Measurements from ENCODE around the gene PAPPA2. TPM values are rescaled to one million over a fixed set of nuclear protein-coding genes. Genes with fewer than 3 reads are reported as not detected.

PAPPA2 gene
- polyA plus RNA-seq, 1 experiment = 0.97 TPM

DNA sequence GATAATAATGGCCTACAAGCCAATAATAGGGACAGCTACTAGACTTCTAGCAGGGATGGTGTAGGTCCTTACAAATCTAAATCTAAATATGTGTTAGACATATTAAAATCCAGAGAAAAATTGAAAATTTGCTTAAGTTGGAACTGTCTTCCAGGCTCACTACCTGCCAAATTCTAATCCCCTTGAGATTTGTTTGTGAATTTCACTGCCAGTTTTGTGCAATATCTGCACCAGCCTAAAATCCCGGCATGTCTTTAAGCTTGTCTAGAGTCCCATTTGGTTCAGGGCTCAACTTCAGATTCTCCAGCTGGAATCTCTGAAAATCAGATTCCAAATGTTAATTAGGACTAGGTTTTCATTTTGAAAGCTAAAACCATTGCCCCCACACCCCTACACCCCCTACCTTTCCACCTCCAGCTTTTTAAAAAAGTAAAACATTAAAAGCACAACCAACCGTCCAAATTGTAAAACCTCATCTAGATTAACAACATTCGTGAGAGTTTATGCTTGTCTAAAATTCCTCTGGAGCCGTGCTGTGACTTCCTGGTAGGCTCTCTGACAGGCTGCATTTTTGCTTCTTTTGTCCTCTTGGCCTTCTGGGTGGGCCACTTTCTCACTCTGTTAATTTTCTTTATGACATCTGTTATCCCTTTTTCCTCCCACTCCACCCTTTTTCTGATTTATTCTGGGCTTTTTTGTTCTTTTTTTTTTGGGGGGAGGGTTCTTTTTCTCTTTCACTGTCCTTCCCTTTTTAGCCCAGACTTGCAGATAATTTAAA is 348.7 kb downstream of the PAPPA2 start:
- no peaks in the 10 kb centered on the region for H3K27me3 ChIP-seq (ENCODE audit: control insufficient read depth, insufficient read depth, low read length)
- POLR2A ChIA-PET = no interaction called here
- no peak for DNase-seq (ENCODE audit: low read depth)
- CTCF ChIA-PET = interaction anchor here (1.1 kb wide), 1 partner anchor 25 kb away, joined by 4 read pairs; no protein-coding TSS in a partner anchor
- TF ChIP-seq, protein P1, sequence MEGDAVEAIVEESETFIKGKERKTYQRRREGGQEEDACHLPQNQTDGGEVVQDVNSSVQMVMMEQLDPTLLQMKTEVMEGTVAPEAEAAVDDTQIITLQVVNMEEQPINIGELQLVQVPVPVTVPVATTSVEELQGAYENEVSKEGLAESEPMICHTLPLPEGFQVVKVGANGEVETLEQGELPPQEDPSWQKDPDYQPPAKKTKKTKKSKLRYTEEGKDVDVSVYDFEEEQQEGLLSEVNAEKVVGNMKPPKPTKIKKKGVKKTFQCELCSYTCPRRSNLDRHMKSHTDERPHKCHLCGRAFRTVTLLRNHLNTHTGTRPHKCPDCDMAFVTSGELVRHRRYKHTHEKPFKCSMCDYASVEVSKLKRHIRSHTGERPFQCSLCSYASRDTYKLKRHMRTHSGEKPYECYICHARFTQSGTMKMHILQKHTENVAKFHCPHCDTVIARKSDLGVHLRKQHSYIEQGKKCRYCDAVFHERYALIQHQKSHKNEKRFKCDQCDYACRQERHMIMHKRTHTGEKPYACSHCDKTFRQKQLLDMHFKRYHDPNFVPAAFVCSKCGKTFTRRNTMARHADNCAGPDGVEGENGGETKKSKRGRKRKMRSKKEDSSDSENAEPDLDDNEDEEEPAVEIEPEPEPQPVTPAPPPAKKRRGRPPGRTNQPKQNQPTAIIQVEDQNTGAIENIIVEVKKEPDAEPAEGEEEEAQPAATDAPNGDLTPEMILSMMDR (IDR thresholded peaks at IDR 0.05; ENCODE audit: insufficient read depth, low read depth, low read length) = no peak
- H3K36me3 ChIP-seq (ENCODE audit: control insufficient read depth, insufficient read depth, low read length) = no peaks in the 10 kb centered on the region
- H3K4me3 ChIP-seq (ENCODE audit: low read depth, low read length) = no peak overlapping the region

DNA sequence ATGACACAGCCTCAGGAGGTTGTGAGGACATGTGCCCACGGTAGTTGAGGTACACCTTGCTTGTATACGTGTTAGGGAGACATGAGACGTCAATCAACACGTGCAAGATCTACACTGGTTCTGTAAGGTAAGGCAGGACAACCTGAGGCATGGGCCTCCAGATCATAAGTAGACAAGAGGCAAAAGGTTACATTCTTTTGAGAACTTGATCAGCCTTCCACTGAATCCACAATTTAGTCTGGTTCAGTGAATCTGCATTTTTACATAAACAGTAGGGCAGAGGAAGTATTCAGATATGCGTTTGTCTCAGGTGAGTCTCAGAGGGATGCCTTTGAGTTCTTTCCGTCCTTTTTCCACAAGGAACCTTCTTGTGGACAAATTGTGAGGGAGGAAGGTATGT is 352.6 kb downstream of the PAPPA2 start:
- no peaks in the 10 kb centered on the region for H3K36me3 ChIP-seq (ENCODE audit: control insufficient read depth, insufficient read depth, low read length)
- no peak for DNase-seq (ENCODE audit: low read depth)
- H3K4me3 ChIP-seq (ENCODE audit: low read depth, low read length) = no peak overlapping the region
- CTCF ChIA-PET = no interaction called here
- POLR2A ChIA-PET = no interaction called here
- H3K27me3 ChIP-seq (ENCODE audit: control insufficient read depth, insufficient read depth, low read length) = no peaks in the 10 kb centered on the region
- TF ChIP-seq, protein P1 (IDR thresholded peaks at IDR 0.05; ENCODE audit: insufficient read depth, low read depth, low read length) = no peak

DNA sequence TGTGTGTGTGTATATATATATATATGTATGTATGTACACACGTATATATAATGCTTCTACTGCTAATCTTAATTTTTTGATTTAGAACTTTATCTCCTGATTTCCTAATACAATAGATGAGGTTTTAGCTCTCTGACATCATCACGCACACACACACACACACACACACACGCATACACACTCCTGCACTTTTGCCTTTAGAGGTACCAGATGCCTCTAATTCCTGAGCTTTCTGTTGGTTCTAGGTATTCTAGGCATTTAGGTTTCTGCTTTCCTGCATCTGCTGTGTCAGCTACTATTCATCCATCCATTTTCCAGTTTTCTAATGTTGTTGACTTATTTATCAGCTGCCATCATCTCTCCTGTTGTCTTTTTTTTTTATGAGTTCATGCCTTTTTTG is 353.3 kb downstream of the PAPPA2 start:
- ChIA-PET CTCF (no interaction called here), POLR2A (no interaction called here)
- TF ChIP-seq, protein P1 (IDR thresholded peaks at IDR 0.05; ENCODE audit: insufficient read depth, low read depth, low read length) = no peak
- H3K27me3 ChIP-seq (ENCODE audit: control insufficient read depth, insufficient read depth, low read length) = no peaks in the 10 kb centered on the region
- no peak overlapping the region for H3K4me3 ChIP-seq (ENCODE audit: low read depth, low read length)
- H3K36me3 ChIP-seq (ENCODE audit: control insufficient read depth, insufficient read depth, low read length) = no peaks in the 10 kb centered on the region
- no peak for DNase-seq (ENCODE audit: low read depth)

DNA sequence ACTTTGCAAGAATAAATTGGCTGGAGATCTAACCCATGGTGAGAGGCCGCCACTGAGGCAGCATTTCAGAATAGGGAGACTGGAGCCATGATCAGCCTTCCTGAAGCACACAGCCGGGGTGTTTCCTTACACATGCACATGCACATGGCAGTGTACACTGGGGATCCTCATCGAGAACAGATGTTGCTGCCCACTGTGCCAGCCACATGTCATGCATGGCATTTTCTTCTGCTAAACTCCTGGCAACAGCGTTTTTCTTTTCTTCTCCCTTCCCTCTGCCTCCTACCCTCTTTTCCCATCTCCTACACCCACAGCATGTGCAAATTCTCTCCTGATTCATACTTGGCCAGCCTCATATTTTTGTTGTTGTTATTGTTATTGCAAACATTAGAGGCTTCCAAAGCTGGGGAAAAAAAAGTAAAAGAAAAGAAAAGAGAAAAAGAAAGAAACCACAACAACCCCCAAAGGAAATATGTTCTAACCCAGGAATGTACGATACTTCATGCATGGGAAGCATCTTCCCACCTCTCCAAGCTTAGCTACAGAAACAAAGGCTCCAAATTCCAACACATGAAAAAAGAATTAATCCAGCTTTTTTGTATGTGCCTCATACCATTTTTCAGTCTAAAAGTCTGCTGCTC is 357.5 kb downstream of the PAPPA2 start:
- no peaks in the 10 kb centered on the region for H3K36me3 ChIP-seq (ENCODE audit: control insufficient read depth, insufficient read depth, low read length)
- H3K4me3 ChIP-seq (ENCODE audit: low read depth, low read length) = no peak overlapping the region
- no peaks in the 10 kb centered on the region for H3K27me3 ChIP-seq (ENCODE audit: control insufficient read depth, insufficient read depth, low read length)
- TF ChIP-seq, protein P1 (IDR thresholded peaks at IDR 0.05; ENCODE audit: insufficient read depth, low read depth, low read length) = no peak
- ChIA-PET CTCF (interaction anchor here (1.2 kb wide), 1 partner anchor 259 kb away, joined by 3 read pairs; no protein-coding TSS in a partner anchor), POLR2A (no interaction called here)
- no peak for DNase-seq (ENCODE audit: low read depth)

DNA sequence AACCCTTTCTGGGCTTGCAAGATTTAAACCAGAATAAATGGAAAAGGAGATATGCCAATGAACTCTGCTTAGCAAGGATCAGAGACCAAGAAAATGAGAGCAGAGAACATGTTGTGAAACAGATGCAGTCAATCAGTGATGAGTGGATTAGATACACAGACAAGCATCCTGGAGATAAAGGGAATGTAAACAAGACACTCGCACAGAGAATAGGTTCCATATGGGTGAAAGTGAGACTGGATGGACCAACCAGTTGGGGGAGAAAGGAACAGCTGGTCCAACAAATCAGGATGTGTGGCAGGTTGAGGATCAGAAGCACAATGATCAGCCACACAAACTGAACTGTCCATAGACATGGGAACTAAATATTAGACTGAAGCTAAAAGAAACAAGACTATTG is 363.3 kb downstream of the PAPPA2 start:
- Histone ChIP-seq H3K4me3 (ENCODE audit: low read depth, low read length) (no peak overlapping the region), H3K36me3 (ENCODE audit: control insufficient read depth, insufficient read depth, low read length) (no peaks in the 10 kb centered on the region), H3K27me3 (ENCODE audit: control insufficient read depth, insufficient read depth, low read length) (no peaks in the 10 kb centered on the region)
- ChIA-PET POLR2A (no interaction called here), CTCF (interaction anchor here (0.6 kb wide), 1 partner anchor 11 kb away, joined by 3 read pairs; no protein-coding TSS in a partner anchor)
- TF ChIP-seq, protein P1 (IDR thresholded peaks at IDR 0.05; ENCODE audit: insufficient read depth, low read depth, low read length) = no peak
- DNase-seq (ENCODE audit: low read depth) = no peak

All from BJ (cell line).